Adrenal gland (tissue), 19 donors: ENCODE measurements around the gene ZNF292. TPM values are rescaled to one million over a fixed set of nuclear protein-coding genes. Genes with fewer than 3 reads are reported as not detected.
A peak's percentile ranks its signal among the peaks of the same experiment; 100 is the strongest.

Source experiments
- DNase-seq, 7 donors: peaks; one replicate each; pipeline ENCODE4 v3.0.0-alpha.2; 2019 to 2020
- H3K27ac ChIP-seq, 5 donors: fragments of 200-600 bp; sonication (generic) in 4 of 5; 1 replicate in 3 of 5; 2 replicates in 2 of 5; pipeline versions ENCODE4 v1.5.1 to v1.8.0; 2016 to 2020; ENCODE audit warnings: mild to moderate bottlenecking in 1 of 5
- H3K27me3 ChIP-seq: fragments of 200-600 bp; 2 replicates; pipeline ENCODE4 v1.8.0; 2021
- H3K36me3 ChIP-seq, 2 donors: fragments of 200-600 bp; replicated peaks in 1 of 2; 1 replicate in 1 of 2; 2 replicates in 1 of 2; pipeline versions ENCODE4 v1.5.1 to v1.8.0; 2018 to 2022
- H3K4me1 ChIP-seq, 2 donors: fragments of 200-600 bp; replicated peaks in 1 of 2; 1 replicate in 1 of 2; 2 replicates in 1 of 2; pipeline versions ENCODE4 v1.5.1 to v1.8.0; 2018 to 2021
- H3K4me3 ChIP-seq, 4 donors: fragments of 200-600 bp; sonication (generic) in 3 of 4; one replicate each; pipeline ENCODE4 v1.5.1; 2016 to 2018
- H3K9me3 ChIP-seq, 3 donors: fragments of 200-600 bp; sonication (generic) in 1 of 3; replicated peaks in 1 of 3; 1 replicate in 2 of 3; 2 replicates in 1 of 3; pipeline versions ENCODE4 v1.5.1 to v1.8.0; 2016 to 2021
- POLR2A ChIP-seq, 2 donors: fragments of 450-650 bp; IDR thresholded peaks; one replicate each; pipeline ENCODE4 v1.6.1; 2017; ENCODE audit warnings: antibody characterized with exemption in 2 of 2, mild to moderate bottlenecking in 2 of 2, moderate library complexity in 1 of 2
- WGBS, 4 donors: extraction: QIAGEN DNeasy Blood & Tissue Kit in 2 of 4; methylation state at CpG; one replicate each; pipeline versions ENCODE4 v1.1.5 to v1.1.7; 2013 to 2017; 5-methylcytosine and 5-hydroxymethylcytosine counted together
- intact Hi-C, 2 donors: fragments of 100-400 bp; cut with DNase I; formaldehyde crosslinking; loops; one replicate each; pipeline versions ENCODE4 v1.14.1 to v1.15.0; 2022 to 2023
- long read RNA-seq, 10 donors: library from polyadenylated mRNA in 3 of 10; unstranded in 2 of 10; stranded (forward) in 1 of 10; transcript quantifications; one replicate each; pipeline ENCODE4 v2.0.0 and lab custom pipeline, GENCODE V29; 2021 to 2026
- polyA plus RNA-seq, 3 donors: library from polyadenylated mRNA; stranded (reverse); fragments of 200-250 nt in 2 of 3; fragments of 350-450 nt in 1 of 3; fragmentation: Illumina TruSeq in 1 of 3; extraction: RNeasy Lipid Tissue Mini Kit (QIAGEN cat#74804) in 1 of 3; gene quantifications; one replicate each; pipeline ENCODE4 v1.2.3, GENCODE V29; 2013 to 2014
- total RNA-seq, 9 donors: library from RNA; depleted of rRNA in 4 of 9; stranded (reverse); fragments of >200 nt in 4 of 9; fragments of 120-200 nt in 1 of 9; fragmentation: NEBNext Ultra II Directional in 1 of 9; extraction: Animal tissue kit (Norgen Biotek cat#: 25700) in 1 of 9; gene quantifications; one replicate each; pipeline versions ENCODE4 v1.1.0 to v1.2.4, GENCODE V29; 2013 to 2023
- TF ChIP-seq, protein P1 (sequence below), 6 experiments: fragments of 450-650 bp in 4 of 6; fragments of 200-600 bp in 2 of 6; sonication (generic) in 1 of 6; IDR thresholded peaks; 1 replicate in 5 of 6; 2 replicates in 1 of 6; pipeline versions ENCODE4 v1.5.1 to v1.8.0; 2016 to 2021; ENCODE audit warnings: antibody characterized with exemption in 6 of 6, mild to moderate bottlenecking in 2 of 6, moderate library complexity in 1 of 6
- donor health status: healthy with polysubstance abuse.
- donor health status: Bipolar disorder and iron deficiency.
- donor health status: DM: yes; HTN: yes; CAD: no.
- donor health status: DM: no; HTN: no; CAD: no.
- donor health status: DM: no; HTN: no; CAD: no.
- donor health status: DM: yes; HTN: yes; CAD: no.

Gene ZNF292
- 10 to 100 TPM; 10.5 to 57.2 (median 32.8) TPM for total RNA-seq
- 10 to 100 TPM in 1 of 3 donors, 1 to 10 TPM in 2; 4.8 to 16.0 (median 9.8) TPM for polyA plus RNA-seq
- long read RNA-seq, donor 1, full-length matches to known transcripts = 3 of 3 reads
- long read RNA-seq, donor 1, partial matches to known transcripts = 0 of 3 reads
- long read RNA-seq, donor 1, other reads (novel, unspliced or antisense) = 0 of 3 reads
- long read RNA-seq, donor 2, full-length matches to known transcripts = 1 of 1 reads
- long read RNA-seq, donor 2, partial matches to known transcripts = 0 of 1 reads
- long read RNA-seq, donor 2, other reads (novel, unspliced or antisense) = 0 of 1 reads
- long read RNA-seq, donor 3 = 0 reads
- long read RNA-seq, donor 4, full-length matches to known transcripts = 1 of 3 reads
- long read RNA-seq, donor 4, partial matches to known transcripts = 2 of 3 reads
- long read RNA-seq, donor 4, other reads (novel, unspliced or antisense) = 0 of 3 reads
- long read RNA-seq, donor 5, partial matches to known transcripts = 2 of 7 reads
- long read RNA-seq, donor 5, other reads (novel, unspliced or antisense) = 5 of 7 reads
- long read RNA-seq, donor 6, full-length matches to known transcripts = 3 of 8 reads
- long read RNA-seq, donor 6, partial matches to known transcripts = 1 of 8 reads
- long read RNA-seq, donor 6, other reads (novel, unspliced or antisense) = 4 of 8 reads
- long read RNA-seq, donor 7 = 0 reads
- long read RNA-seq, donor 8, full-length matches to known transcripts = 4 of 4 reads
- long read RNA-seq, donor 8, partial matches to known transcripts = 0 of 4 reads
- long read RNA-seq, donor 8, other reads (novel, unspliced or antisense) = 0 of 4 reads
- long read RNA-seq, donor 9 = 0 reads
- long read RNA-seq, donor 10, full-length matches to known transcripts = 2 of 2 reads
- long read RNA-seq, donor 10, partial matches to known transcripts = 0 of 2 reads
- long read RNA-seq, donor 10, other reads (novel, unspliced or antisense) = 0 of 2 reads

DNA sequence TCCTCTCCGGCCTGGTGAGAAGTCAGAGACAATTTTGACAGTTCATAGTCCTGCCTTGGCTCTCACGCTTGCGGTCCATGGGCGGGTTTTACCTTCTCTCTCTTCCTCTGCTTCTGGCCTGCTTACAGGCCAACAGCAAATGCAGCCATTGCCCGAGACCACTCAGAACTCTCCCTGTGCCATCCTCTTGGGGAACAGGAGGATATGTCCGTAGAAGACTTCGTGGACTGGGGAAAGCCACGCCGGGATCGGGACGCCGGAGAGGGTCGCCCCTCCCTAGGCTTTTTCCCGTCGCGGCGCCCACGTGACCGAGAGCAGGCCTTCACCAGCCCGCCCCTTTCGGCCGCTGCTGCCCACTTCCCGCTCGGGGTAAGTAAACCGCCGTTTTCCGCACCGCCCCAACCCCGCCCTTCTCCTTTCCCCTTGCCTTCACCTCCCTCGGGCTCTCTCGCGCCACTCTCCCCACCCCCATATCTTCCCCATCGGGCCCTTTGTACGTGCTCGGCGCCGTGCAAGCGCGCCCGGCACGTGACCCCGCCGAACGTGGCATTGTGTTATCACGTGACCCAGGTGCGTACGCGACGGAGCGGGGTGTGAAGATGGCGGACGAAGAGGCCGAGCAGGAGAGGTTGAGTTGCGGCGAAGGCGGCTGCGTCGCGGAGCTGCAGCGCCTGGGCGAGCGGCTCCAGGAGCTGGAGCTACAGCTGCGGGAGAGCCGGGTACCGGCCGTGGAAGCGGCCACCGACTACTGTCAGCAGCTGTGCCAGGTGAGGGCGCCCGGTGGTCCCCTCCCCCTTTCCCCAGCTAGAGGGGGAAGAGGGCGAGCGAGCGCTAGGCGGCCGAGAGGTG, at the start of gene ZNF292:
Gene ZNF292 (plus strand): TSS at position 573 of the 849 bp plus-strand sequence. CDS start 27 bp downstream, at position 600.
- WGBS, 4 donors = 0 to 1% (median 0%) methylated on average over 28 to 75 of the region's 75 CpGs
- TF ChIP-seq, protein P1, sequence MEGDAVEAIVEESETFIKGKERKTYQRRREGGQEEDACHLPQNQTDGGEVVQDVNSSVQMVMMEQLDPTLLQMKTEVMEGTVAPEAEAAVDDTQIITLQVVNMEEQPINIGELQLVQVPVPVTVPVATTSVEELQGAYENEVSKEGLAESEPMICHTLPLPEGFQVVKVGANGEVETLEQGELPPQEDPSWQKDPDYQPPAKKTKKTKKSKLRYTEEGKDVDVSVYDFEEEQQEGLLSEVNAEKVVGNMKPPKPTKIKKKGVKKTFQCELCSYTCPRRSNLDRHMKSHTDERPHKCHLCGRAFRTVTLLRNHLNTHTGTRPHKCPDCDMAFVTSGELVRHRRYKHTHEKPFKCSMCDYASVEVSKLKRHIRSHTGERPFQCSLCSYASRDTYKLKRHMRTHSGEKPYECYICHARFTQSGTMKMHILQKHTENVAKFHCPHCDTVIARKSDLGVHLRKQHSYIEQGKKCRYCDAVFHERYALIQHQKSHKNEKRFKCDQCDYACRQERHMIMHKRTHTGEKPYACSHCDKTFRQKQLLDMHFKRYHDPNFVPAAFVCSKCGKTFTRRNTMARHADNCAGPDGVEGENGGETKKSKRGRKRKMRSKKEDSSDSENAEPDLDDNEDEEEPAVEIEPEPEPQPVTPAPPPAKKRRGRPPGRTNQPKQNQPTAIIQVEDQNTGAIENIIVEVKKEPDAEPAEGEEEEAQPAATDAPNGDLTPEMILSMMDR (IDR thresholded peaks at IDR 0.05) = peak in 1 of 6 experiments; percentile 10
- peak; percentile 48 to 72 for TF ChIP-seq POLR2A (IDR thresholded peaks at IDR 0.05)
- intact Hi-C loops = loop anchor here in 1 of 2 donors (10.0 kb wide), 1 partner anchor 90 kb away; no protein-coding TSS in a partner anchor
- H3K36me3 ChIP-seq = no peaks in the 10 kb centered on the region
- H3K4me3 ChIP-seq = peak within 1 kb of the TSS; percentile 64 to 91 (median 84)
- H3K27ac ChIP-seq = peak within 1 kb of the TSS; percentile 84 to 99 (median 96)
- DNase-seq = peak; percentile 96 to 98 (median 97)
- peaks cover 17 to 60% of the 10 kb centered on the region in 2 donors for H3K4me1 ChIP-seq
- no peaks in the 10 kb centered on the region for H3K9me3 ChIP-seq
- no peaks in the 10 kb centered on the region for H3K27me3 ChIP-seq

GRCh38 chr6:87105823-87106222, 49.5 kb upstream of the ZNF292 start:
- no peaks in the 10 kb centered on the region for H3K36me3 ChIP-seq
- no peaks in the 10 kb centered on the region for H3K9me3 ChIP-seq
- H3K27ac ChIP-seq = no peak overlapping the region
- no peaks in the 10 kb centered on the region for H3K4me1 ChIP-seq
- DNase-seq = no peak
- no peak for TF ChIP-seq POLR2A (IDR thresholded peaks at IDR 0.05)
- TF ChIP-seq, protein P1 (IDR thresholded peaks at IDR 0.05) = no peak
- no peaks in the 10 kb centered on the region for H3K27me3 ChIP-seq
- intact Hi-C loops = no loop called here
- H3K4me3 ChIP-seq = no peak overlapping the region

GRCh38 chr6:87110636-87111035, 44.7 kb upstream of the ZNF292 start:
- Histone ChIP-seq H3K36me3 (no peaks in the 10 kb centered on the region), H3K27ac (no peak overlapping the region), H3K4me3 (no peak overlapping the region), H3K4me1 (no peaks in the 10 kb centered on the region), H3K27me3 (peaks cover 5% of the 10 kb centered on the region), H3K9me3 (no peaks in the 10 kb centered on the region)
- TF ChIP-seq, protein P1 (IDR thresholded peaks at IDR 0.05) = no peak
- TF ChIP-seq POLR2A (IDR thresholded peaks at IDR 0.05) = no peak
- intact Hi-C loops = no loop called here
- WGBS, 4 donors = 88 to 100% (median 97%) methylated on average over 1 of the region's 1 CpG
- no peak for DNase-seq
